OCI-LY1 (cell line): ENCODE data around the gene HMG20A.

Experiments
- H2AFZ ChIP-seq: fragments of 200-600 bp; sonication (generic), shearing (Covaris generic); 2 replicates; pipeline ENCODE4 v1.6.0; 2014; ENCODE audit warnings: antibody characterized with exemption, mild to moderate bottlenecking, low read length
- H3F3A ChIP-seq: fragments of 200-600 bp; sonication (generic), shearing (Covaris generic); 2 replicates; pipeline ENCODE4 v1.6.0; 2014; ENCODE audit warnings: mild to moderate bottlenecking, antibody characterized with exemption, low read length, moderate library complexity; ENCODE audit not compliant: insufficient read depth
- H3K27ac ChIP-seq: fragments of 200-600 bp; sonication (generic); 2 replicates; pipeline ENCODE4 v1.5.1; 2014; ENCODE audit warnings: low read length, mixed run types, mild to moderate bottlenecking, low read depth; ENCODE audit not compliant: poor library complexity, severe bottlenecking
- H3K27me3 ChIP-seq: fragments of 200-600 bp; sonication (generic); 2 replicates; pipeline ENCODE4 v1.6.0; 2014; ENCODE audit warnings: antibody characterized with exemption, mild to moderate bottlenecking, low read length, moderate library complexity; ENCODE audit not compliant: insufficient read depth
- H3K36me3 ChIP-seq: fragments of 200-600 bp; sonication (generic); 2 replicates; pipeline ENCODE4 v1.6.1; 2014; ENCODE audit warnings: mild to moderate bottlenecking, antibody characterized with exemption, low read length, moderate library complexity, mixed read lengths; ENCODE audit not compliant: insufficient read depth
- H3K4me1 ChIP-seq: fragments of 200-600 bp; sonication (generic); 2 replicates; pipeline ENCODE4 v1.5.1; 2014; ENCODE audit warnings: mild to moderate bottlenecking, low read length, moderate library complexity; ENCODE audit not compliant: insufficient read depth, severe bottlenecking
- H3K4me2 ChIP-seq: fragments of 200-600 bp; sonication (generic), shearing (Covaris generic); 2 replicates; pipeline ENCODE4 v1.6.1; 2014; ENCODE audit warnings: low read length
- H3K4me3 ChIP-seq: fragments of 200-600 bp; sonication (generic); 2 replicates; pipeline ENCODE4 v1.5.1; 2014; ENCODE audit warnings: low read length, low read depth, mild to moderate bottlenecking, mixed read lengths; ENCODE audit not compliant: poor library complexity, severe bottlenecking
- H3K79me2 ChIP-seq: fragments of 200-600 bp; shearing (Covaris generic); 2 replicates; pipeline ENCODE4 v1.6.1; 2016; ENCODE audit warnings: mixed run types, low read length, mixed read lengths; ENCODE audit not compliant: insufficient read depth
- H3K9ac ChIP-seq: fragments of 200-600 bp; sonication (generic), shearing (Covaris generic); 2 replicates; pipeline ENCODE4 v1.6.1; 2014; ENCODE audit warnings: mild to moderate bottlenecking, low read length, mixed read lengths
- H3K9me2 ChIP-seq: fragments of 200-600 bp; sonication (generic), shearing (Covaris generic); 2 replicates; pipeline ENCODE4 v1.6.1; 2014; ENCODE audit warnings: low read depth, mild to moderate bottlenecking, low read length, mixed read lengths
- H3K9me3 ChIP-seq: fragments of 200-600 bp; shearing (Covaris generic); 2 replicates; pipeline ENCODE4 v1.6.1; 2014; ENCODE audit warnings: low read length, mixed read lengths
- H4K20me1 ChIP-seq: fragments of 200-600 bp; sonication (generic), shearing (Covaris generic); 2 replicates; pipeline ENCODE4 v1.6.0; 2016; ENCODE audit warnings: mild to moderate bottlenecking, low read length; ENCODE audit not compliant: insufficient read depth
- EZH2 ChIP-seq: fragments of 200-600 bp; sonication (generic), shearing (Covaris generic); IDR thresholded peaks from 2 replicates; pipeline ENCODE4 v1.8.0; 2017; ENCODE audit warnings: borderline replicate concordance, mixed run types, mild to moderate bottlenecking, antibody characterized with exemption, low read length, moderate library complexity, mixed read lengths
- TF ChIP-seq, protein P1 (sequence below): fragments of 200-600 bp; sonication (generic), shearing (Covaris generic); IDR thresholded peaks from 2 replicates; pipeline ENCODE4 v1.5.1; 2017; ENCODE audit warnings: mild to moderate bottlenecking, antibody characterized with exemption, low read length, moderate library complexity, mixed read lengths

HMG20A gene

DNA sequence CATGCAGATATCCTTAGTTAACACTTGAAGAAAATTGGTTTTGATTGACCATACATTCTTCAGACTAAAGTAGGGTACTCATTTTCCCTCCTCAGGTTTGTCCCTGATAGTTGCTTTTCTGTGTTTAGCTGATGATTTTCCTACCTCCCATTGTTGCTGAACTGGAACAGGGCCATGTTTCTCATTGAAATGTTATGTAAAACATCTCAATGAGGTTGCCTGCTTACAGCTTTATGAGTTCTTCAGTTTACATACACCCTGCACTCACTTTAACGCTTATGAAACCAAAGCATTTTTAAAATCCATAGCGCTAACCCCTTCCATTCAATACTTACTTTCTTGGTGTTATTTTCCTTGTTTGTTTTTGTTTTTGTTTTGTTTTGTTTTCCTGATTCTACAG, 61.9 kb downstream of the HMG20A start:
- Histone ChIP-seq H3K36me3 (peaks cover 70% of the 10 kb centered on the region; the same call in 1 of the 2 replicates), H4K20me1 (no peaks in the 10 kb centered on the region), H3K9me3 (no peaks in the 10 kb centered on the region), H3K27me3 (no peaks in the 10 kb centered on the region), H3K9me2 (no peaks in the 10 kb centered on the region), H3K79me2 (no peaks in the 10 kb centered on the region), H3K4me3 (no peak overlapping the region), H3F3A (no peaks in the 10 kb centered on the region), H3K4me1 (peaks cover 7% of the 10 kb centered on the region), H3K27ac (no peak overlapping the region), H3K9ac (no peak overlapping the region), H2AFZ (no peak overlapping the region), H3K4me2 (no peak overlapping the region)
- no peak for TF ChIP-seq EZH2
- TF ChIP-seq, protein P1, sequence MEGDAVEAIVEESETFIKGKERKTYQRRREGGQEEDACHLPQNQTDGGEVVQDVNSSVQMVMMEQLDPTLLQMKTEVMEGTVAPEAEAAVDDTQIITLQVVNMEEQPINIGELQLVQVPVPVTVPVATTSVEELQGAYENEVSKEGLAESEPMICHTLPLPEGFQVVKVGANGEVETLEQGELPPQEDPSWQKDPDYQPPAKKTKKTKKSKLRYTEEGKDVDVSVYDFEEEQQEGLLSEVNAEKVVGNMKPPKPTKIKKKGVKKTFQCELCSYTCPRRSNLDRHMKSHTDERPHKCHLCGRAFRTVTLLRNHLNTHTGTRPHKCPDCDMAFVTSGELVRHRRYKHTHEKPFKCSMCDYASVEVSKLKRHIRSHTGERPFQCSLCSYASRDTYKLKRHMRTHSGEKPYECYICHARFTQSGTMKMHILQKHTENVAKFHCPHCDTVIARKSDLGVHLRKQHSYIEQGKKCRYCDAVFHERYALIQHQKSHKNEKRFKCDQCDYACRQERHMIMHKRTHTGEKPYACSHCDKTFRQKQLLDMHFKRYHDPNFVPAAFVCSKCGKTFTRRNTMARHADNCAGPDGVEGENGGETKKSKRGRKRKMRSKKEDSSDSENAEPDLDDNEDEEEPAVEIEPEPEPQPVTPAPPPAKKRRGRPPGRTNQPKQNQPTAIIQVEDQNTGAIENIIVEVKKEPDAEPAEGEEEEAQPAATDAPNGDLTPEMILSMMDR: no peak

GRCh38 chr15:77483425-77484140, 62.9 kb downstream of the HMG20A start:
- H3K9ac ChIP-seq: no peak overlapping the region
- H3K9me3 ChIP-seq: no peaks in the 10 kb centered on the region
- no peak overlapping the region for H3K4me3 ChIP-seq
- no peaks in the 10 kb centered on the region for H3K79me2 ChIP-seq
- H3K36me3 ChIP-seq: peaks cover 60% of the 10 kb centered on the region; the same call in 1 of the 2 replicates
- no peaks in the 10 kb centered on the region for H3K9me2 ChIP-seq
- H2AFZ ChIP-seq: no peak overlapping the region
- H3K27ac ChIP-seq: no peak overlapping the region
- H4K20me1 ChIP-seq: no peaks in the 10 kb centered on the region
- no peak overlapping the region for H3K4me2 ChIP-seq
- H3K27me3 ChIP-seq: no peaks in the 10 kb centered on the region
- H3F3A ChIP-seq: no peaks in the 10 kb centered on the region
- peaks cover 7% of the 10 kb centered on the region for H3K4me1 ChIP-seq
- TF ChIP-seq EZH2: no peak
- TF ChIP-seq, protein P1: no peak

GRCh38 chr15:77484994-77485393, 64.3 kb downstream of the HMG20A start:
- H3K36me3 ChIP-seq: peaks cover 46% of the 10 kb centered on the region; the same call in 1 of the 2 replicates
- no peak overlapping the region for H3K27ac ChIP-seq
- no peak overlapping the region for H3K9ac ChIP-seq
- no peaks in the 10 kb centered on the region for H3K9me3 ChIP-seq
- no peak overlapping the region for H2AFZ ChIP-seq
- no peaks in the 10 kb centered on the region for H3K27me3 ChIP-seq
- H4K20me1 ChIP-seq: no peaks in the 10 kb centered on the region
- H3K79me2 ChIP-seq: no peaks in the 10 kb centered on the region
- H3K4me2 ChIP-seq: no peak overlapping the region
- peaks cover 7% of the 10 kb centered on the region for H3K4me1 ChIP-seq
- H3K4me3 ChIP-seq: no peak overlapping the region
- no peaks in the 10 kb centered on the region for H3F3A ChIP-seq
- TF ChIP-seq EZH2: no peak
- TF ChIP-seq, protein P1: no peak
- H3K9me2 ChIP-seq: no peaks in the 10 kb centered on the region
